HG03025 (cell line): ENCODE data around the gene OVCH2.
"Not testable (repeated sequence)": the region's sequence is repeated elsewhere in the genome, so short reads cannot be mapped to it uniquely, and the experiment has no call there.

Experiments
- ATAC-seq: cut with Tn5 transposase; IDR thresholded peaks from one replicate; pipeline ENCODE4 v1.9.1; 2021; ENCODE audit warnings: mild to moderate bottlenecking, moderate library complexity; ENCODE audit not compliant: unreplicated experiment, low FRiP score

Gene OVCH2

GRCh38 chr11:7672276-7672959 lies 33.9 kb downstream of the OVCH2 start:
- no peak for ATAC-seq

DNA sequence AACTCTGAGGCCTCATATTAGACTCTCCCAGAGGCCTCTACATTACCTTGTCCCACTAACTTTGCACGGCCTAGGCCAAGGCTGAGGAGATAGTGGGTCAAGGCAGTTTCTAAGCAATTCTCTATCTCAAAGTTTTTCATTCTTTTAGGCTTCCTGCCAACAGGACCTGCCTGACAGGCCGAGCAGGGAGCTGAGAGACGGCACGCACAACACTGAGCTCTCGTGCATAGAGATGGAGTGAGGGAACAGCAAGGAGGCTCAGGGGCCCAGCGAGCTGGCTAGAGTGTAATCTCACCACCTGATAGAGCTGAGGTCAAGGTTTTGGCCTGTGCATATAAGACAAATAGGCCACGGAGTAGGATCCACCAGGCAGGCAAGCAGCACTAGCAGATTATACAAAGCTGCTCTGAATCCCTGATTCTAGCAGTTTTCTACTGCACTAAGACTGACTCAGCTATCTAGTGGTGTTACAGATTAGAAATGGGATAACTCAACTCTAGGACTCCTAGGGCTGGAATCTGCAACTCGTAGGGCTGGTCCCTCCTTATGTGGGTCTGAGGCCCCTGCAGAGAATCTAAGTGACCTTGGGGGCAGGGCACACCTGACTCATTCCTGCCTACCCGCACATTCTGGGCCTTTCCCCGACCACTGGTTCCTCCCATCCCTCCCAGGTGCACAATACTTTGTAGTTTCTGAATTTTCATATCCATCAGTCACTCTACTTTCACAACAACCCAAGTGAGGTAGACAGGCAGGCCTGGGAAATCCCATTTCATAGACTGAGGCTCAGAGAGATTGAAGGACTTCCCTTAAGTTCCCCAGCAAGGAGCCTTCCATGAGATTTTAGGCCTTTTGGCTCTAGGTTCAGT lies 34.7 kb downstream of the OVCH2 start:
- no peak for ATAC-seq

GRCh38 chr11:7670641-7671040 lies 35.6 kb downstream of the OVCH2 start:
- ATAC-seq, result no peak

DNA sequence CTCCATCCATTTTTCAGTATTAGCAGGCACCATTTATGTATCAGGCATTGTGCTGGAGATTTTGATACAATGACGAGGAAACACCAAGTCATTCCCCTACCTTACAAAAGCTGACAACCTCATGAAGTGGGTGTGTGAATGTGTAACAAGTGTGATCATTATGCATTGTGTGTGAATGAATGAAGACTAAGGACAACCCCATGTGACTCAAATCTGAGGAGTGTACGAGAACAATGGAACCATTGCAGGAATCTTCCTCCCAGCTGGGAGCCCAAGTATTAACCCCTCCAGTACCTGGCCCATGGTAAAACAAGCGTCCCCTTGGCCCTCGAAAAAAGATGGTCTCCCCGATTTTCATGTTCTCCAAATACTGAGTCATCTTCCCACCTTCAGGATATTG lies 37.4 kb downstream of the OVCH2 start:
- ATAC-seq, result no peak

DNA sequence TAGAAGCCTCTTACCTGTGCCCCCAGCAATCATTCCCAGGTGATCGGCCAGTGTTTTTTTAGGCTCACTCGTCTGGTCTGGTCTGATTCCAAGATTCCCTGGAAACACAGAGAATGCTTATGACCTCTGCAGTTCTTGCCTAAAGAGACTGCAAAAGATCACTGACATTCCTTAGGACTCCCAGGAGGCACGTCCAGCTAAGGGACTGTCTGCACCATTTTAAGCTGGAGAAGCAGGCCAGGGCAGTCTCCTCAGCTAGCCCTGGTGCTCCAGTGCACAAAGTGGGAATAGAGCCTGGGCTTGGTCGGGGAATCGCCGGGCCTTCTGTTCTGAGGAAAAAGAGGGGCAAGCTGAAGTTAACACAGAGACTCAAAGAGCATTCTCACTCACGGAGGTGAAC lies 37.8 kb downstream of the OVCH2 start:
- ATAC-seq, result no peak

DNA sequence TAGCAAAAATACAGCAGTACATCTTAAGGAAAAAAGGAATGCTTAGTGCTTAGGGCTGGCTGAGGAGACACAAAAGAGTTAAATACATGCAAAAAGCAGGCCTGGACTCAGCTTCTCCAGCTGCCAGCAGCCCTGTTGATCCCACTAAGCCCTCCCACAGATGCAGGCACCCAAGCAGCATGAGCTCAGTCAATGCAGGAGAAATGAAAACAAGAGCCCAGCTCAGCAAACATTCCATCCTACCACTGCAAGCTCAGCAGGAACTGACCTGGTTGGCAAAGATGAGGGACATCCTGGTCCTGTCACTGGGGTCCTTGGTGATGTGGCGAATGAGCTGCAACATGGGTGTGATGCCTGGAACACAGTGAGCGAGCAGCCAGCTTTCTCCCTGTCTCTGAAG lies 38.8 kb downstream of the OVCH2 start:
- no peak for ATAC-seq

GRCh38 chr11:7666292-7666866 lies 39.9 kb downstream of the OVCH2 start:
- ATAC-seq, result no peak

DNA sequence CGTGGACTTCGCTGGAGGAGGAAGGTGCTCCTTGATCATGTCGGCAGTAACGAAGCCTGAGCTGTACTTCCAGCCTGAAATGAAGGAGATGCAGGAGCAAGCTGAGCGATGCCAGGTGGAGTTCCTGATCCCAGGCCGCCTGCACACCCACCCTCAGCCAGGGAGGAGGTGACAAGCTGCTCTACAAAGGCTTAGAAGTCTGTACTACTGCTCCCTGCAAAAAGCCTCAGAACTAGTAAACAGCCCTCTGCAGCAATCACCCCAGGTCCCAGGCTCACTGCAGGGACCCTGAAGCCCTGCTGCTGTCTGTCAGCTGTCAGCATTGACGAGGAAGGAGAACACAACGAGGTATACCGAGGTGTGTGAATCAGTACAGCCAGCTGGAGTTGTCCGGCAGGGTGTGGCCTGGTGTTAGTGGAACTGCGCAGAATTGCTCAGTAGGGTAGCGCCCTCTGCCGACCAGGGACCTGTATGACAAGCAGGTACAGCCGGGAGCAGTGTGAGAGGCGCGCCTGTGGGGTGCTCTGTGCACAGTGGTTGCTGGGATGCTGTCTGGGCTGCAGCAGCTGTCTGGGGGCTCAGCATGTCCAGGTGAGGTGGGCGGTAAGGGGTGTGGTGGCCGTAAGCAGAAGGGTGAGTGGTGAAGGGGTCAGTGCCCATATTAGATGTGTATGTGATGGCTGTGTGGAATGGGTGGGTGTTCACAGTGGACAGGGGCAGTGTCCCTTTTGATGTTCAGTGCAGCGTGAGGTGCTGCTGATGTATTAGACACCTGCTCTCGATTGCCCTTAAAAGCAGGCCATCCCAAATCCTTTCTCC lies 40.6 kb downstream of the OVCH2 start:
- ATAC-seq, result peak; percentile 92

DNA sequence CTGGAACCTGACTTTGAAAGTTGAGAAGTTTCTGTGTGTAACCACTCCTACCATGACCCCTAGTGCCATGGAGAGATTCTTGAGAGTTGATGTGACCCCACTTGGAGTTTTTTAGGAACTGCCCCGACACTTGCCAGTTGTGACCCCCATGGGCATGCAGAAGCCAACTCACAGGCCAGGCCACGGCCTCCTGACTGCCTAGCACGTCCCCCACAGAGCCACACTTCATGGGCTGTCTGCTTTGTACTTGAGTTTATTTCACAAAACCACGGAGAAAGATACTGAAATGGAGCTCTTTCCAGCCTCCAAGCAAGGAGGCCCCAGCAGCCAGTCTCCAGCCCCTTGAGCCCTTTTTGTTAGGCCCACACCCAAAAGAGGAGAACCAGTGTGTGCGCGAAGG lies 41.4 kb downstream of the OVCH2 start:
- no peak for ATAC-seq

DNA sequence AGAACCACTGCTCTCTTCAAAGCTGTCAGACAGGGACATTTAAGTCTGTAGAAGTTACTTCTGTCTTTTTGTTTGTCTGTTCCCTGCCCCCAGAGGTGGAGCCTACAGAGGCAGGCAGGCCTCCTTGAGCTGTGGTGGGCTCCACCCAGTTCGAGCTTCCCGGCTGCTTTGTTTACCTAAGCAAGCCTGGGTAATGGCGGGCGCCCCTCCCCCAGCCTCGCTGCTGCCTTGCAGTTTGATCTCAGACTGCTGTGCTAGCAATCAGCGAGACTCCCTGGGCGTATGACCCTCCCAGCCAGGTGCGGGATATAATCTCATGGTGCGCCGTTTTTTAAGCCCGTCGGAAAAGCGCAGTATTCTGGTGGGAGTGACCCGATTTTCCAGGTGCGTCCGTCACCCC lies 42.7 kb downstream of the OVCH2 start:
- ATAC-seq, result not testable (repeated sequence)

DNA sequence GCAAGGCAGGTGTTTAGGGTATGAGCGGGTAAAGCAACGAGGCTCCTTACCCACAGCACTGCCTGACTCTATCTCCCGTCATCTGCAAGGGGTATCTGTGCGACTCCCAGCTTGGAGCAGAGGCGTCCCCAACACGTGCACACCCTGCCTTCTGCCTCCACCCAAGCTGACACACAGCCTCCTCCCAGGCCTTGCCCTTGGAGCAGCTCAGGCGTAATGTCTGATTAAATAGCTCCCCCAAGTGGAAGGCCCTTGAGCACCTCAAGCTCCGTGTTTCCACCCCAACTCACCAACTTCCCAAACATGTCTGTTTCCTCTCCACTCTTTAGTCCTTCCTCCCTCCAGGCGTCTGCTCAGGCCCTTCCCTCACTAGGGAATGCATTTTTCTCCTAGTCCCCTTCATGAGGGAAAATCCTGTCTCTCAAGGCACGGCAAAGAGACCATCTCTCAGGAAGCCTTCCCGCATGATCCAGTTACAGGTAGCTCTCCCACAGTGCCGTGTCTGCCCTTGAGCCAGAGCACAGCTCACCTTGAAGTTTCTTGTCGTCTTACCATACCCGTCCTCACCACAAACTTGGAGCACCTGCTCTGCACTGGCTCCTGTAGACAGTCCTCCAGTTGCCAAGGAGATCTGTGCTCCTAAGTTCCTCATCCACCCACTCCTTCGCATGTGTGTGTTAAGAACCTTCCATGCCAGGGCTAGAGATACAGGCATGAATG lies 48.8 kb downstream of the OVCH2 start:
- no peak for ATAC-seq

DNA sequence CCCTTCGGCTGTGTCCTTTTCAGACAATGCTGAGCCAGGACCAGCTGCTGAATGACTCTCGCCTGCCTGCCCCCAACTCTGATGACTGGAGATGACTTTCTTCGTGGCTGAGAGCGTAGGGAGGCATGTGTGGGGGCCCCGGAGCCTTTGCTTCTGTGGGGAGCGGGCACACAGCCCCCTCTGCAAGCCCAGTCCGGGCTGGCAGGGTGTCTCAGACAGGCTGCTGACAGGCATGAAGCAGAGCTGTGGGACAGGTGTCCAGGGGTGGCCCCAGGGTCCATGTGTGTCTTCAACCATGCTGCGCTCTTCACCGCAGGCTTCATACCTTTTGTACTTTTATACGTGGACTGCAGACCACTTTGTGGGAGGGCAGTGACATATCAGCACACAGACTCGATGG lies 49.6 kb downstream of the OVCH2 start:
- no peak for ATAC-seq

DNA sequence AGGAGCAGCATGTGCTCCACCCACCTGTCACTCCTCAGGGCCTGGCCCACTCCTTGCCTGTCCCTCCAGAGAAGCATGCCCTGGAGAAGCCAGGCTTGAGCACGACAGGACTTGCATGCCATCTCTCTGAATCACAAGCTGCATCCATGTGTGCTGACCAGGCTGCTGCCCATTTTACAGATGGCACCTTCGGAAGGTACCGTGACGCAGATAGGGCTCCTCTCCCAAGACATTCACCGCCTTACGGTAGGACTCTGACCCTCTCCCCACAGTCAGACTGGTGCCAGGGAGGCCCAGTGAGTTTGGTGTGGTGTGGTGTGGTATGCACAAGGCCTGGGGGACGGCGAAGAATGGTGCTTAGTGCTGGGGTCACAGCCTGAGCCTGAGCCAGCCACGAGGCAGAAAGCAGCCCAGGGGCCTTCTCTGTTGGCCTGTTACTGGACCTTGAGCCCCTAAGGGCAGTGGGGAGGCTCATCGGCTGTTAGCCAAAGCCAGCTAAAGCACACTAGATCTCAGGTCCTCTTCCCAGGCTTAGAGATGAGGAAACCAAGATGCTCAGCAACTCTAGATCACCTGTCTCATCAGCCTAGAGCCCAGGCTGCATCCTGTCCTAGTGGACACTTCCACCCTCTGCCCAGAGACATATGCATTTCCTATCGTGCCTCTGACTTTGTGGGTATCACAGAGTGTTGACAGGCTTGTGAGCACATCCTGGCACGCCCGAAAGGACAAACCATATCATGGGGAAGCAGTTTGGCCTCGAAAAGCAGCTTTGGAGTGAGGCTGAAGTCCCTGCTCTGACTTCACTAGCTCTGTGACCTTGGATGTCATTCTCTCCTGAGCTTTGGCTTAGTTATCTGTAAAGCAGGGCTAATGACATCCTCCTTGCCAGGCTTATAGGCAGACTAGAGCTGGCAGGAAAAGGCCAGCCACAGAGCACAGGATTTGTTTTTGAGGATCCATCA lies 50.7 kb downstream of the OVCH2 start:
- ATAC-seq, result no peak

GRCh38 chr11:7654195-7654705 lies 52.0 kb downstream of the OVCH2 start:
- ATAC-seq, result no peak

- no peak for ATAC-seq
Measured at GRCh38 chr11:7651700-7652099, 54.6 kb downstream of the OVCH2 start.

- ATAC-seq, result no peak
Measured at GRCh38 chr11:7651140-7651551, 55.1 kb downstream of the OVCH2 start.

- ATAC-seq, result no peak
Measured at GRCh38 chr11:7648264-7648663, 58.0 kb downstream of the OVCH2 start.

GRCh38 chr11:7646866-7647265 lies 59.4 kb downstream of the OVCH2 start:
- ATAC-seq, result no peak

DNA sequence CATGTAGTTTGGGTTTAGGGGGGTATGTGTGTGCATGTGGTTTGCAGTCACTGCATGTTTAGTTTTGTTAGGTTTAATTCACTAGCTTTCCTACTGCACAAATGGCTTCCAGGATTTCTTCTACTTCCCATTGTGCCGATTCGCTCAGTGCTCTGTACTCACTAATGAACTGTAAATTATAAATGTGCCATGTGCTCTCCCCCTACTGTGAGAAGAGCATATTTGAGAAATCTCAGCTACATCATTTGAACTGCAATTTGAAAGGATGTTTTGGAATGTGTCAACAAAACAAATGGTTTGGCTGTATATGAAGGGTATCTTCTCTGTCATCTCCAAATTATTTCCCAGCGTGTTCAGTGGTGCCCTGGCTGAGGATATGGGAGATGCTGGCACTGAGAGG lies 61.1 kb downstream of the OVCH2 start:
- no peak for ATAC-seq
